ENCODE results near the gene MPIG6B.

DNA sequence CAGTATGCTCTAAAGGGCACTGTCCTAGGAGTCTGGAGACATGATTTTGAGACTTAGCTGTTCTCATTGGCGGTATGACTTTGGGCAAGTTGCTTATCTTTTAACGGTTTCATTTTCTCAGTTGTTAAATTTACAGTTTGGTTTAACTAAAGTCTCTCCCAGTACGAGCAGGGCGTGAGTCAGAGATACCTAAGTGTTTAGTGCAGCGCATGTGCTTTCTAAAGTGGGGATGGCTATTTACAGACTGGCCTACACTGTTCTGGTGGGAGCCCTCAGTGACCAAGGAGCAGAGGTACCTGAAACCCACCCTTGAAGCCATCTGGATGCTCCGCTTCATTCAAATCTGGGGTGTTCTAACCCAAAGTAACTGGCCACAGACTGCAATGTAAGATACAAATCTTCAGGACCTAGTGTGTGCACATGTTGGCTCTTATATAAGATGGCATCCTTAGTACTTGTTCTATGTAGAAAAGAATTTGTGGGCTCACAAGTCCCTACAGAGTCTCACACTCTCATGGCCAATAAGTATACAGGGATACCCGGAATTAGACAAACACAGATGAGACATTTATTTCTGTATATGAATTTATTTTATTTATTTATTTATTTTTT is 27.3 kb downstream of the MPIG6B start:
- TF ChIP-seq, protein P1, sequence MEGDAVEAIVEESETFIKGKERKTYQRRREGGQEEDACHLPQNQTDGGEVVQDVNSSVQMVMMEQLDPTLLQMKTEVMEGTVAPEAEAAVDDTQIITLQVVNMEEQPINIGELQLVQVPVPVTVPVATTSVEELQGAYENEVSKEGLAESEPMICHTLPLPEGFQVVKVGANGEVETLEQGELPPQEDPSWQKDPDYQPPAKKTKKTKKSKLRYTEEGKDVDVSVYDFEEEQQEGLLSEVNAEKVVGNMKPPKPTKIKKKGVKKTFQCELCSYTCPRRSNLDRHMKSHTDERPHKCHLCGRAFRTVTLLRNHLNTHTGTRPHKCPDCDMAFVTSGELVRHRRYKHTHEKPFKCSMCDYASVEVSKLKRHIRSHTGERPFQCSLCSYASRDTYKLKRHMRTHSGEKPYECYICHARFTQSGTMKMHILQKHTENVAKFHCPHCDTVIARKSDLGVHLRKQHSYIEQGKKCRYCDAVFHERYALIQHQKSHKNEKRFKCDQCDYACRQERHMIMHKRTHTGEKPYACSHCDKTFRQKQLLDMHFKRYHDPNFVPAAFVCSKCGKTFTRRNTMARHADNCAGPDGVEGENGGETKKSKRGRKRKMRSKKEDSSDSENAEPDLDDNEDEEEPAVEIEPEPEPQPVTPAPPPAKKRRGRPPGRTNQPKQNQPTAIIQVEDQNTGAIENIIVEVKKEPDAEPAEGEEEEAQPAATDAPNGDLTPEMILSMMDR (IDR thresholded peaks at IDR 0.05), result no peak
- TF ChIP-seq POLR2A (IDR thresholded peaks at IDR 0.05), result no peak

Data from heart left ventricle (tissue), 13 donors.